Breast epithelium (tissue), 4 donors: ENCODE measurements around the gene TNS1. TPM values are rescaled to one million over a fixed set of nuclear protein-coding genes. Genes with fewer than 3 reads are reported as not detected.
A peak's percentile ranks its signal among the peaks of the same experiment; 100 is the strongest.

Experiments
- DNase-seq, 2 donors: peaks; one replicate each; pipeline ENCODE4 v3.0.0-alpha.2; 2019; ENCODE audit warnings: low spot score in 2 of 2
- H3K27ac ChIP-seq, 2 donors: fragments of 200-600 bp; sonication (generic) in 1 of 2; one replicate each; pipeline ENCODE4 v1.5.1; 2016 to 2019; ENCODE audit warnings: mild to moderate bottlenecking in 1 of 2
- H3K27me3 ChIP-seq, 2 donors: fragments of 200-600 bp; sonication (generic) in 1 of 2; one replicate each; pipeline versions ENCODE4 v1.5.1 to v1.6.0; 2017 to 2019; ENCODE audit warnings: control low read depth in 1 of 2, mild to moderate bottlenecking in 1 of 2
- H3K36me3 ChIP-seq: fragments of 200-600 bp; one replicate; pipeline ENCODE4 v1.5.1; 2019
- H3K4me1 ChIP-seq, 2 donors: fragments of 200-600 bp; sonication (generic); one replicate each; pipeline ENCODE4 v1.5.1; 2016 to 2019; ENCODE audit warnings: control low read depth in 1 of 2
- H3K4me3 ChIP-seq, 3 donors: fragments of 200-600 bp; sonication (generic); 1 replicate in 2 of 3; 2 replicates in 1 of 3; pipeline ENCODE4 v1.5.1; 2016 to 2019; ENCODE audit warnings: mild to moderate bottlenecking in 3 of 3, moderate library complexity in 2 of 3
- H3K9me3 ChIP-seq, 2 donors: fragments of 200-600 bp; sonication (generic) in 1 of 2; one replicate each; pipeline ENCODE4 v1.5.1; 2016 to 2019; ENCODE audit warnings: control low read depth in 1 of 2
- CTCF ChIP-seq, 3 donors: fragments of 450-650 bp; IDR thresholded peaks; one replicate each; pipeline ENCODE4 v1.5.1; 2016 to 2017; ENCODE audit warnings: antibody characterized with exemption in 3 of 3, mild to moderate bottlenecking in 3 of 3, moderate library complexity in 3 of 3
- POLR2A ChIP-seq: fragments of 450-650 bp; IDR thresholded peaks from one replicate; pipeline ENCODE4 v1.6.1; 2016; ENCODE audit warnings: antibody characterized with exemption, mild to moderate bottlenecking, moderate library complexity
- POLR2AphosphoS5 ChIP-seq, 3 donors: sonication (generic); formaldehyde crosslinking; IDR thresholded peaks; one replicate each; pipeline ENCODE4 v1.6.1; 2017; ENCODE audit warnings: antibody characterized with exemption in 3 of 3
- intact Hi-C: fragments of 100-400 bp; cut with DNase I; formaldehyde crosslinking; loops from one replicate; pipeline ENCODE4 v1.15.1; 2023; ENCODE audit warnings: low total_unique reads
- total RNA-seq, 3 donors: library from RNA; depleted of rRNA; stranded (reverse); fragments of >200 nt; gene quantifications; one replicate each; pipeline ENCODE4 v1.1.0, GENCODE V29; 2016

Gene TNS1
- total RNA-seq, 3 donors from 2014 or later, result 141 to 577 (median 154) TPM

DNA sequence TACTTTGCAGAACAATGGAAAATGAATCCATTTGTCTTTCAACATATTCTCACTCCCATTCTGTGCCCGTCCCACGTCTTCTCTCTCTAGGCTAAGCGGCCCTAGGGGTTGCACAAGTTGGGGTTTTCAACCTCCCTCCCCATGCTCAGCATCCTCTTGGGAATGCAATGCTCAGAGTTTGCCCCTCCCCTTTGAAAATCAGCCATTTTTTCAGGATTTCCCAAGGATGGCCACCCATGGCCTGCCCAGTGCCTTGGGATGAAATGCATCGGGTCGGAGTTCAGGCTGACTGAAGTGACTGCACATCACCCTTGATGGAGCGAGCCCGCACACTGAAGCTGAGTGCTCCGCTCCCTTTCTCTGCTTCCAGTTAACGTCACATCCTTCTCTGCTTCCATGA is 87.9 kb downstream of the TNS1 start:
- TF ChIP-seq CTCF (IDR thresholded peaks at IDR 0.05) (no peak), POLR2AphosphoS5 (IDR thresholded peaks at IDR 0.05) (peak in 2 of 3 donors; percentile 12 to 15)
- no peak for DNase-seq
- Histone ChIP-seq H3K4me1 (peaks cover 36 to 45% of the 10 kb centered on the region in 2 donors), H3K9me3 (no peaks in the 10 kb centered on the region), H3K27ac (peak overlapping the region; percentile 90 to 92), H3K36me3 (no peaks in the 10 kb centered on the region), H3K27me3 (no peaks in the 10 kb centered on the region), H3K4me3 (no peak overlapping the region)
- intact Hi-C loops, result no loop called here

DNA sequence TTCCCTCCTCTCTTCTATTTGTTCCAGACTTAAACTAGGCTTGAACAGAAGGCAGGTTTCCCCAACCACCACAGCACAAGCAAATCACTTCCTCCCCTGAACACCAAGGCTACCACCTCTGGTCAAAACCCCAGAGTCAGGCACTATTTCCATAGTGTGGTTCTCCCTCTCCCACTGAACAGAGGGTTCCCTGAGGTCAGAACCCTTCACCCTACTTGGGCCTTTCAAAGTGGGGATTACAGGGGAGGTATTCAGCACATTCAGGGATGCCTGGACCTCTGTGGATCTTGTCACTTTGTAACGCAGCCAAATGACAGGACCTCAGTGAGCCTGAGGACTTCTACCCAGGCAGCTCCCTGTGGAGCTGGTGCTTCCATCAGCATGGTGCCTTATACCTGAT is 88.7 kb downstream of the TNS1 start:
- TF ChIP-seq CTCF (IDR thresholded peaks at IDR 0.05) (no peak), POLR2A (no peak), POLR2AphosphoS5 (IDR thresholded peaks at IDR 0.05) (no peak)
- no peak for DNase-seq
- Histone ChIP-seq H3K9me3 (no peaks in the 10 kb centered on the region), H3K4me1 (peaks cover 33 to 42% of the 10 kb centered on the region in 2 donors), H3K27me3 (no peaks in the 10 kb centered on the region), H3K27ac (peak overlapping the region; percentile 90 to 92), H3K36me3 (no peaks in the 10 kb centered on the region), H3K4me3 (no peak overlapping the region)
- intact Hi-C loops, result no loop called here

DNA sequence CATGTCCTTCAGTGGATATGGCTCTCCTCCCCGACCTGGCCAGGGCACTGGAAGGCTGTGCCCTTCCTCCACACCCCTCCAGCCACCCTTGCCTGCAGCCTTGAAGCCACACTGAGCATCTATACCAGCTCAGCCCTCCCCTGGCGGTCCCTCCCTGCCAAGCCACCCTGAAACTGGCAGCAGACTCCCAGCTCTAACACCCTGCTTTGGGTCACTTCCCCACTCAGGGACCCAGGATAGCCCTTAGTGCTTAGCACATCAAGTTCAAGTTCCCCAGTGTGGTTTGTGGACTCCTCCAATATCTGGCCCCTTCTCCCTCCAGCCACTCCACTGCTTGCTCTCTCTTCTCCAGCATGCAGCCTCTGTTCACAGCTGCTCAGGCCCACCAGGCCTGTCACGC is 89.4 kb downstream of the TNS1 start:
- DNase-seq, result no peak
- no peak overlapping the region for H3K4me3 ChIP-seq
- H3K9me3 ChIP-seq, result no peaks in the 10 kb centered on the region
- no peaks in the 10 kb centered on the region for H3K36me3 ChIP-seq
- TF ChIP-seq POLR2AphosphoS5 (IDR thresholded peaks at IDR 0.05) (no peak), CTCF (IDR thresholded peaks at IDR 0.05) (no peak), POLR2A (no peak)
- peaks cover 29 to 41% of the 10 kb centered on the region in 2 donors for H3K4me1 ChIP-seq
- H3K27me3 ChIP-seq, result no peaks in the 10 kb centered on the region
- intact Hi-C loops, result no loop called here
- H3K27ac ChIP-seq, result peak overlapping the region; percentile 90 to 92

DNA sequence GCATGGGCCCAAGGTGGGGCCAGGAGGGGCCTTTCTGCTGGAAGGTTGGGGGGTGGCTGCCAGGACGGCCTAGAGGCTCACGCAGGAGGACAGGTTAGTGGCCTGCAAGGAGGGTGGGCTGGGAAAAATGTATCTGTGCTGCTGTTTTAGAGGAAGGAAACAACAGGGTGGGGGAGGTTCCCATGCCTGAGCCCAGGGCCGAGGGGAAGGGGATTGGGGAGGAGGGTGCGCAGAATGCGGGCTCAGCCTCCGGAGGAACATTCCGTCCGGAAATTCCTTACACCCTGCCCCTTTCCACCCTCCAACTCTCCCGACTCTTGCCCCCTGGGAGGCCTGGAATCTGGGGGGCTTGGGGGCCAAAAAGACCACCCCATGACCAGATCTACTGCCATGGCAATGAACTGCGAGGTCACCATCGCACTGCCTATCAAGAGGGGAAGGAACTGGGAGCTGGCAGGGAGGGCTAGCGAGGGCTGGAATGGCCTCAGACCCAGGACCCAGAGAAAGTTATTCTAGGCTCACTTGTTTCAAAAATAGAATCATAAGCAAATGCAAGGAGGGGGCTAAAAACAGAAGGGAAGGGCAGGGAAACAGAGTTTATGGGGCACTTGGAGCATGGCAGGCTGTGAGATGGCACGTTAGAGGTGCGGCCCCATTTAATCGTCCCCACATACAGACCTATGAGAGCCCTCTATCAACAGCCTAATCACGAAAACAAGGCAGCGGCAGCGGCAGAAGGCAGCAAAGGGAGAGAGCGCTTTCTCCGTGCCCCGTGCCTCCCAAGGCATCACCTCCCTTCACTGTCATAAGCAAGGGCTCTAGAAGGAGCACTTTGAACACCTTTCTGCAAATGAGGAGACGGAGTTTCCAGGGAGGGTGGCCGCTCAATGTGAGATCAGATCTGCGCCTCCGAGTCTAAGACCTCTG is 90.4 kb downstream of the TNS1 start:
- no peaks in the 10 kb centered on the region for H3K36me3 ChIP-seq
- H3K4me3 ChIP-seq, result peak overlapping the region in 1 of 3 donors; percentile 17
- intact Hi-C loops, result no loop called here
- peak overlapping the region; percentile 90 to 92 for H3K27ac ChIP-seq
- DNase-seq, result no peak
- TF ChIP-seq CTCF (IDR thresholded peaks at IDR 0.05) (no peak), POLR2AphosphoS5 (IDR thresholded peaks at IDR 0.05) (no peak), POLR2A (no peak)
- no peaks in the 10 kb centered on the region for H3K27me3 ChIP-seq
- no peaks in the 10 kb centered on the region for H3K9me3 ChIP-seq
- H3K4me1 ChIP-seq, result peaks cover 29 to 43% of the 10 kb centered on the region in 2 donors
